GM23338 (cell line): ENCODE results near the gene ADCY7.

ENCODE experiments used
- CREB1 ChIP-seq: fragments of 250-450 bp; sonication (Bioruptor Pico); IDR thresholded peaks from 2 replicates; pipeline ENCODE4 v1.5.0; 2020; ENCODE audit warnings: low read depth, mild to moderate bottlenecking, moderate library complexity
- EZH2 ChIP-seq: fragments of 200-600 bp; sonication (generic); IDR thresholded peaks from one replicate; pipeline ENCODE4 v1.8.0; 2017; ENCODE audit warnings: antibody characterized with exemption, mild to moderate bottlenecking, low read depth; ENCODE audit not compliant: unreplicated experiment
- JUNB ChIP-seq: IDR thresholded peaks from one replicate; pipeline ENCODE4 v1.6.1; 2016; ENCODE audit warnings: antibody characterized with exemption; ENCODE audit not compliant: unreplicated experiment
- NANOG ChIP-seq: IDR thresholded peaks from 2 replicates; pipeline ENCODE4 v1.6.1; 2016; ENCODE audit warnings: antibody characterized with exemption, borderline replicate concordance
- TF ChIP-seq, protein P1 (sequence below), 2 experiments: fragments of 200-600 bp in 1 of 2; sonication (generic) in 1 of 2; conservative IDR thresholded peaks; 2 replicates each; pipeline versions ENCODE4 v1.5.1 to v1.6.1; 2016 to 2017; ENCODE audit warnings: antibody characterized with exemption in 2 of 2, low read depth in 2 of 2, mild to moderate bottlenecking in 2 of 2, moderate library complexity in 1 of 2
- TF ChIP-seq, protein P2 (sequence below): IDR thresholded peaks from one replicate; pipeline ENCODE4 v1.6.1; 2018; ENCODE audit warnings: antibody characterized with exemption; ENCODE audit not compliant: unreplicated experiment

GRCh38 chr16:50326835-50327465 lies 60.6 kb downstream of the ADCY7 start:
- TF ChIP-seq JUNB (no peak), EZH2 (no peak), CREB1 (CRISPR knock-in tag) (no peak), NANOG (no peak)
- TF ChIP-seq, protein P1, sequence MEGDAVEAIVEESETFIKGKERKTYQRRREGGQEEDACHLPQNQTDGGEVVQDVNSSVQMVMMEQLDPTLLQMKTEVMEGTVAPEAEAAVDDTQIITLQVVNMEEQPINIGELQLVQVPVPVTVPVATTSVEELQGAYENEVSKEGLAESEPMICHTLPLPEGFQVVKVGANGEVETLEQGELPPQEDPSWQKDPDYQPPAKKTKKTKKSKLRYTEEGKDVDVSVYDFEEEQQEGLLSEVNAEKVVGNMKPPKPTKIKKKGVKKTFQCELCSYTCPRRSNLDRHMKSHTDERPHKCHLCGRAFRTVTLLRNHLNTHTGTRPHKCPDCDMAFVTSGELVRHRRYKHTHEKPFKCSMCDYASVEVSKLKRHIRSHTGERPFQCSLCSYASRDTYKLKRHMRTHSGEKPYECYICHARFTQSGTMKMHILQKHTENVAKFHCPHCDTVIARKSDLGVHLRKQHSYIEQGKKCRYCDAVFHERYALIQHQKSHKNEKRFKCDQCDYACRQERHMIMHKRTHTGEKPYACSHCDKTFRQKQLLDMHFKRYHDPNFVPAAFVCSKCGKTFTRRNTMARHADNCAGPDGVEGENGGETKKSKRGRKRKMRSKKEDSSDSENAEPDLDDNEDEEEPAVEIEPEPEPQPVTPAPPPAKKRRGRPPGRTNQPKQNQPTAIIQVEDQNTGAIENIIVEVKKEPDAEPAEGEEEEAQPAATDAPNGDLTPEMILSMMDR (conservative IDR thresholded peaks at IDR 0.05; ENCODE audit: low read depth in 2 of 2), result peak; percentile 59 to 72
- TF ChIP-seq, protein P2, sequence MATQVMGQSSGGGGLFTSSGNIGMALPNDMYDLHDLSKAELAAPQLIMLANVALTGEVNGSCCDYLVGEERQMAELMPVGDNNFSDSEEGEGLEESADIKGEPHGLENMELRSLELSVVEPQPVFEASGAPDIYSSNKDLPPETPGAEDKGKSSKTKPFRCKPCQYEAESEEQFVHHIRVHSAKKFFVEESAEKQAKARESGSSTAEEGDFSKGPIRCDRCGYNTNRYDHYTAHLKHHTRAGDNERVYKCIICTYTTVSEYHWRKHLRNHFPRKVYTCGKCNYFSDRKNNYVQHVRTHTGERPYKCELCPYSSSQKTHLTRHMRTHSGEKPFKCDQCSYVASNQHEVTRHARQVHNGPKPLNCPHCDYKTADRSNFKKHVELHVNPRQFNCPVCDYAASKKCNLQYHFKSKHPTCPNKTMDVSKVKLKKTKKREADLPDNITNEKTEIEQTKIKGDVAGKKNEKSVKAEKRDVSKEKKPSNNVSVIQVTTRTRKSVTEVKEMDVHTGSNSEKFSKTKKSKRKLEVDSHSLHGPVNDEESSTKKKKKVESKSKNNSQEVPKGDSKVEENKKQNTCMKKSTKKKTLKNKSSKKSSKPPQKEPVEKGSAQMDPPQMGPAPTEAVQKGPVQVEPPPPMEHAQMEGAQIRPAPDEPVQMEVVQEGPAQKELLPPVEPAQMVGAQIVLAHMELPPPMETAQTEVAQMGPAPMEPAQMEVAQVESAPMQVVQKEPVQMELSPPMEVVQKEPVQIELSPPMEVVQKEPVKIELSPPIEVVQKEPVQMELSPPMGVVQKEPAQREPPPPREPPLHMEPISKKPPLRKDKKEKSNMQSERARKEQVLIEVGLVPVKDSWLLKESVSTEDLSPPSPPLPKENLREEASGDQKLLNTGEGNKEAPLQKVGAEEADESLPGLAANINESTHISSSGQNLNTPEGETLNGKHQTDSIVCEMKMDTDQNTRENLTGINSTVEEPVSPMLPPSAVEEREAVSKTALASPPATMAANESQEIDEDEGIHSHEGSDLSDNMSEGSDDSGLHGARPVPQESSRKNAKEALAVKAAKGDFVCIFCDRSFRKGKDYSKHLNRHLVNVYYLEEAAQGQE, result no peak
